Suppressor macrophage treated with lipopolysaccharide for 1 hour (primary cell): ENCODE data around the gene NR6A1.
A peak's percentile ranks its signal among the peaks of the same experiment; 100 is the strongest.

Experiments
- DNase-seq, 3 donors: peaks; one replicate each; pipeline ENCODE4 v3.0.0-alpha.2; 2020 to 2022

NR6A1 gene

DNA sequence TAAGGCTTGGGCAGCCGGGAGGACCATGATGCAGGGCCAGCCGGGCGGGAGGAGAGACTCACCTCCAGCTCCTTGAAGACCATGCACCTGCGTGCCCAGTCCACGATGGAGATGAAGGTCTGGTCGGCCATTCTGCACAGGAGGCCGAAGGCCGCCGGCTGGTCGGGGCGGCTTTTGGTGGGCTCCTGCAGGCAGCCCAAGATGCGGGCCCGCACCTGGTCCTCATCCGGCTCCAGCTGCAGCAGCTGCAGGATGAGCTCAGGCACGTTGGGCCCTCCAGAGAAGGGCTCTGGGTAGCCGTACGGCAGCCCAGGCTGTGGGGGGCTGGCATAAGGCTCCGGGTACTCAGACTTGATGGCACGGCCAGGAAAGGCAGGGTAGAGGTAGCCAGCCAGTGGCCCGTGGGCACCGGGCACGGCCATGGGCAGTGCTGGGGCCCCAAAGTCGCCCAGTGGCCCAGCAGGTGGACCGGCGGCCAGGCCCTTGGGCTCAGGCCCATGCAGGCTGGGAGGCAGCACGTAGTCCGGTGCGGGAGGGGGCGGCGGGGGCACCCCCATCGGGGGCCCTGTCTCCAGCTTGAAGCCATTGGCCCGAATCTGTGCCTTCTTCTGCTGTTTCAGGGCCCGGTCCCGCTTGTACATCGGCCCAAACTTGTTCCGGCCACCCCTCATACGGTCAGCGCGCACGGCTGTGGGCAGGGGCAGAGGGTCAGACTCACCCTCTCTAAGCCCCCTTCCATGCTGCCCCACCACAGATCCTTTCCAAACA lies 270.9 kb downstream of the NR6A1 start:
- no peak for DNase-seq

GRCh38 chr9:124499216-124499615 lies 271.9 kb downstream of the NR6A1 start:
- DNase-seq, result peak; percentile 52 to 71 (median 53)

DNA sequence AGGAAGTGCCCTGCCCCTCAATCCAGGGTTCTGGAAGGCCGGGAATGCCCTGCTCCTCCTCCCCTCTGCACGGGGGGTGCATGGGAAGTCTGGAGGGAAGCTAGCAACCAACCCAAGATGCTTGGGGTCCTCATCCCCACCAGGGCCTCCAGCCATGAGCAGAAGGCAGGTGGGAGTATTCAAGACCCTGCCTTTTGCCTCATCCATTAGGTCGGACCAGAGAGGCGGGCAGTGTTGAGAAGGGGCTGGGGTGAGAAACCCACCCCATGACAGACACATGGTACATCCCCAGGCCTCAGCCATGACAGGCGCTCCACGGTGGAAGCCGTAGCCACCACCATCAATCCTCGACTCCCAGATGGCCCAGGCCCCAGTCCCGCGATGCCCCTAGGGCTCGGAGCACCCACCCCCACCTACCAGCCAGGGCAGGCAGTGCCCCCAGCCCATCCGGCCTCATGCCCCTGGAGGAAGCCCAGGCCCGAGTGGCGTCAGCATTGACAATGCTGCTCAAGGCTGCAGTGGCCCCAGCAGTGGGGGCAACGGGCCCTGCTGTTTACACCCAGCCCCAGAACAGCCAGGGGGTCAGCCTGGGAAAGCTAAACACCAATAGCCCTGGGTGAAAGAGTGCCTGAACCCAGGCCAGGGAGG lies 272.5 kb downstream of the NR6A1 start:
- DNase-seq, result no peak

DNA sequence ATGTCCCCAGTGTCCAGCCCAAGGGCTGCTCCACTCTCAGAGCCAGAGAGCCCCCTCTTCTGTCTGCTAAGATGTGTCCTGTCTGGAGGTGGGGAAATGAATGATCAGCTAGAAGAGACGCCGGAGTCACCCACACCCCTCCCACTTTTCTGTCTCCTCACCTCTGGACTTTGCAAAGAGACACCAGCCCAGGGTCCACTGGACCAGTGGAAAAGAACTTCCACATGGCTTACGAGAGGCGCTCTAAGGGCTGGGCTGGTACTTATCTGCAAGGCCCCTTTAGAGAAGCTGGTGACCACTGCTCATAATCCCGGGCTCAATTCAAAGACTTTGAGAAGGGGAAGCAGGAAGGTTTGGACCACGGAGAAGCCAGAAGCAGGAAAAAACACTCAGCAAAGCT lies 273.1 kb downstream of the NR6A1 start:
- no peak for DNase-seq

- no peak for DNase-seq
Measured at GRCh38 chr9:124497441-124497840, 273.7 kb downstream of the NR6A1 start.

GRCh38 chr9:124496463-124496862 lies 274.6 kb downstream of the NR6A1 start:
- no peak for DNase-seq

- no peak for DNase-seq
Measured at GRCh38 chr9:124496075-124496449, 275.0 kb downstream of the NR6A1 start.

GRCh38 chr9:124495126-124496074 lies 275.7 kb downstream of the NR6A1 start:
- DNase-seq, result no peak

DNA sequence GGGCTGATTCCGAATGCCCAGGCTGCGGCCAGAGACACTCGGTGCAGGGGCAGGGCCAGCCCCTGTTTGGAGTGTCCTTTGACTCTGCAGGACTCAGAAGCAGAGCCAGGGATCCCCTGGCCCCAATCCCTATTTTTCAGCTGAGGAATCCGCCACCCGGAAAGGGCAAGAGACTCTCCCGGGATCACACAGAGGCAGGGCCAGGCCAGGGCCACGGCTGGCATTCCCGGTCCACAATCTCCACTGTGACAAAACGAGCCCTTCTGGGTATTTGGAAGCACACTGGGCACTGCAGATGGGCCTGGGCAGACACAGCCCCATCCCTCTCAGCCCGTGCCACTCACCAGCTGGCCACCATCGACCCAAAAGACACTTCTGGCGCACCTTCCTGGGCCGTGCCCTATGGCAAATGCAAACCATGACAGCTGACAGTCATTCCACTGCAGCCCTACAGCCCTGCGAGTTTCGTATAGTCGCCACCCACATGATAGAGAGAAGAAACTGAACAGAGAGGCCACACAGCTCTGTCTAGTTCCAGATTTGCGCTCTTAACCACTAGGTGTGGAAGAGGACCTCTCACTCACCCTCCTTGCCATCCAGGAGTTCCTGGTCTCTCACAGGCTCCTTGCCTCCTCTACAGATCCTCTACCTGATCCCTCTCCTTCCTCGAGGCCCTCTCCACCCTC lies 277.2 kb downstream of the NR6A1 start:
- no peak for DNase-seq

DNA sequence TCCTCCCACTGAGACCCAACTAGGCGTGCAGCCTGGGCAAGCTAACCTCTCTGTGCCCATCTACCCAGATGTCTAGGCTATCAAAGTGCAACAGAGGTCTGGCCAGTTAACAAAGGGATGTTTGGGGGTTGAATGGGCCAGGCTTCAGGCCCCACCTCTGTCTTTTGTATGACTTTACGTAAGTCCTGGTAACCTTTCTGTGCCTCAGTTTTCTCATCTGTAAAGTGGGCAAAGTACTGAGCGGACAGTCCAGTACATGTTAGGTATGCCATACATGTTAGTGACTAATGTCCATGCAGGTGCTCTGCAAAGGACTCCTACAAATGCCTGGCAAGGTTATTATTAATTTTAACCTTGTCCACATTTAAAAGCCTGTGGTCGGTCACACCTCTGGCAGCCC lies 277.9 kb downstream of the NR6A1 start:
- DNase-seq, result no peak

GRCh38 chr9:124492818-124493217 lies 278.3 kb downstream of the NR6A1 start:
- no peak for DNase-seq

DNA sequence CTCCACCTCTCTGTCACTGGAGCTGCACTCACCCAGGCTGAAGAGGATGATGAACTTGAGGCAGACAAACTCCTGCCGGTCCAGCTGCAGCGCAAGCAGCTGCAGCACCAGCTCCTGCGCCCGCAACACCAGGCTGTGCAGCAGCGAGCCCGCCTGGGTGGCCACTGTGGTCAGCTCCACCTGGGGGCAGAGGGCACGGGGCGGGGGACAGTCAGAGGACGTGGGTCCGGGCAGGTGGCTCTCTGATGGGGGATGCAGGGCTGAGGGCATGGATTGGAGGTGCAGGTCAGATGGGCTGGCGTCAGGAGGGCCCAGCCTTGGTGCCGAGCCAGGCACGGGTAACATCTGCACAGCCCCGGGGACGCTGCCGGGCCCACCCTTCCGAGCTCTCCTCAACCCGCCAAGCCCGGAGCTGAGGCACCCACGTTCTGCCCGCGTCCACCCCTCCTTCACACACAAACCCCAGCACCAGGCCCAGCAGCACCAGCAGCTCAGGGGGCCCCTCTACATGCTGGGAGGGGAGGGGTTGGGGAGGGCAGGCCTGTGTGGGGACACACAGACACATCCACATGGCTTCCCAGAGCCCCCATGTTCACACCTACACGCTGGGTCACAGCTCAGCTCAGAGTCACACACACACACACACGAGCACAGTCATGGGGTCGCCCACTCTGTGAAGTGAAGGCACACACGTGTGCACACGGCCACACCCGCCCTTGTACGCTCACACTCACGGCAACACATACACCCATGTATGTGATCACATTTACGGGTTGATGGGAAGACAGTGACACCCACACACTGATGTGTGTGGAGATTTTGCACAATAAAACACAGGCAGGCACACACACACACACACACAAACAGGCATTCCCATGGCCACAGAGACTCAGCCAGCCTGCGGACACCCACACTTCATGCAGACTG lies 279.8 kb downstream of the NR6A1 start:
- DNase-seq, result no peak

GRCh38 chr9:124490004-124490403 lies 281.1 kb downstream of the NR6A1 start:
- no peak for DNase-seq

GRCh38 chr9:124489222-124489621 lies 281.9 kb downstream of the NR6A1 start:
- no peak for DNase-seq

- peak; percentile 33 to 47 (median 35) for DNase-seq
Measured at GRCh38 chr9:124488641-124489210, 282.4 kb downstream of the NR6A1 start.

GRCh38 chr9:124487260-124488182 lies 283.6 kb downstream of the NR6A1 start:
- DNase-seq, result no peak

GRCh38 chr9:124486778-124487259 lies 284.3 kb downstream of the NR6A1 start:
- no peak for DNase-seq

DNA sequence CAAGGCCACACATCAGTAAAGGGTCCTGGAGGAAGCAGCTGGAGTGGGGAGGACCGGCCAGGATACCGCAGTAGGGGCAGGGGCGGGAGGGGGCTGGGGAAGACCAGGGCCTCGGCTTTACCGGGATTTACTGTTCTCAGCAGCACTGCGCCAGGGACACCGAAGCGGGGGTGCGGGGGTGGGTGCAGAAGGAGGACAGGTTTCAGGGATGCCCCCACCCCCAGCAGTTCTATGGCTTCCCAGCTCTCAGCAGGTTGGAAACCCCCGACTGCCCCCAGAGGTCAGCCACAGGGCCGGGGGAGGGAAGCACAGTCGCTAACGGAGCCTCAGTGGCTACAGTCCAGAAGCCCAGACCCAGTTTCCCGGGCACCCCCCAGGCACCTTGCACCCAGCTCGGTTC lies 285.2 kb downstream of the NR6A1 start:
- DNase-seq, result no peak

- DNase-seq, result no peak
Measured at GRCh38 chr9:124485201-124485600, 285.9 kb downstream of the NR6A1 start.

DNA sequence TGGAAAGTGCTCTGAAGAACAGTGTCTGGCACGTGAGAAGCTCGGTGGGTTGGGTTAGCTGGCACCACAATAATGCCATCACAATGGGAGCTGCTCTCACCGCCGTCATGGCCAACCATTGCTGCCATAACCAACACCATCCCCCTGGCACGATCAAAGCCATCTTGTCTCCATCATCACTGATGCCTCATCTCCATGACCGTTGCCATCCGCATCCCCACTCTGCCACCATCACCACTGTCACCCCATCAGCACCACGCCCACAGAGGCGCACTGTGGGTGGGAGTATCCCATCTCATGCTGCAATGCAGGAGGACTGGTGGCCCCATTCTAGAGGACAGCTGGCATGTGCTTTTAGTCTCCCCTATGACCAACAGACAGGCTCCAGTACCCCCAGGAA lies 287.6 kb downstream of the NR6A1 start:
- no peak for DNase-seq
